Astrocyte of the spinal cord (primary cell): ENCODE measurements around the gene PKP4.

Experiments used
- DNase-seq: peaks from one replicate; pipeline ENCODE4 v3.0.0; 2011; ENCODE audit warnings: low read depth, low spot score
- H3K4me3 ChIP-seq: 2 replicates; pipeline ENCODE4 v1.5.1; 2011; ENCODE audit warnings: low read depth, mild to moderate bottlenecking, low read length, moderate library complexity
- in situ Hi-C: cut with HindIII; loops from 2 replicates; pipeline ENCODE4 v1.10.0; 2017; ENCODE audit warnings: low sequenced_read_pairs
- TF ChIP-seq, protein P1 (sequence below): IDR thresholded peaks from 2 replicates; pipeline ENCODE4 v1.5.1; 2012; ENCODE audit warnings: low read depth, mild to moderate bottlenecking, low read length, inconsistent platforms

PKP4 gene

DNA sequence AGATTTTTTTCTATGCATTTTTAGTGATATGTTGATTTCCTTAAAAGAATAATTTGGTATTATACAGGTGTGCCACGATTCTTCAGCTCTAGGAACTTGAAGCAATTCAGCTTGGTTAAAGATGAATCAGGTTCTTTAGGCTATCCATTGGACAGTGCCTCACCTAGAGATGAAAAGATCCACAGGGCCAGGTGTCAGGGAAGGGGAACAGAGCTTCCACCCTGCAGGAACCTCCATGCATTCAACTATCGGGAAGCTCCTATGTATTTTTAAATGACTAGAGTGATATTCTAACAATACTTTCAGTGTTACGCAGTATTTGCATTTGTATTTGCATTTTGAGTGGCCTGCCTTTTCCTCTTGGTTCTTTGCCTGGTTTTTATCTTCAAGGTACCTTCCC, 40.2 kb downstream of the PKP4 start:
- TF ChIP-seq, protein P1, sequence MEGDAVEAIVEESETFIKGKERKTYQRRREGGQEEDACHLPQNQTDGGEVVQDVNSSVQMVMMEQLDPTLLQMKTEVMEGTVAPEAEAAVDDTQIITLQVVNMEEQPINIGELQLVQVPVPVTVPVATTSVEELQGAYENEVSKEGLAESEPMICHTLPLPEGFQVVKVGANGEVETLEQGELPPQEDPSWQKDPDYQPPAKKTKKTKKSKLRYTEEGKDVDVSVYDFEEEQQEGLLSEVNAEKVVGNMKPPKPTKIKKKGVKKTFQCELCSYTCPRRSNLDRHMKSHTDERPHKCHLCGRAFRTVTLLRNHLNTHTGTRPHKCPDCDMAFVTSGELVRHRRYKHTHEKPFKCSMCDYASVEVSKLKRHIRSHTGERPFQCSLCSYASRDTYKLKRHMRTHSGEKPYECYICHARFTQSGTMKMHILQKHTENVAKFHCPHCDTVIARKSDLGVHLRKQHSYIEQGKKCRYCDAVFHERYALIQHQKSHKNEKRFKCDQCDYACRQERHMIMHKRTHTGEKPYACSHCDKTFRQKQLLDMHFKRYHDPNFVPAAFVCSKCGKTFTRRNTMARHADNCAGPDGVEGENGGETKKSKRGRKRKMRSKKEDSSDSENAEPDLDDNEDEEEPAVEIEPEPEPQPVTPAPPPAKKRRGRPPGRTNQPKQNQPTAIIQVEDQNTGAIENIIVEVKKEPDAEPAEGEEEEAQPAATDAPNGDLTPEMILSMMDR, result no peak
- H3K4me3 ChIP-seq, result no peak overlapping the region
- in situ Hi-C loops, result no loop called here
- DNase-seq, result no peak

DNA sequence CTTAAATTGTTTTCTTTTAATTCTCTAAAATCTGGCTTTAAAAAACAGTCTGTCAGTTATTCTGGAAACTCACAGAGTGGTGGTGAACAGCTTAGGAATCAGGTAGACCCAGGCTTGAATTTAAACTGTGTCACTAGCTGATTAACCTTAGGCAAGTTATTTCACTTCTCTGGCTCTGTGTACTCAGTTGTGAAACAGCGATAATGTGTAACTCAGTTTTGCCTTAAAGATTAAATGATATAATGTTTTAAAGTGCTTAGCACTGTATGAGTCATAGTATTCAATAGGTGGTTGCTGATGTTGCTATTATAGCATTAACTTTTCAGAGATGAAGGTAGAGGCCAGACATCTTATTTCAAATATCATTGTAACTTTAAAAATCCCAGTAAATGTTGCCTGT, 40.7 kb downstream of the PKP4 start:
- in situ Hi-C loops, result no loop called here
- no peak overlapping the region for H3K4me3 ChIP-seq
- TF ChIP-seq, protein P1, result no peak
- DNase-seq, result peak; percentile 26

DNA sequence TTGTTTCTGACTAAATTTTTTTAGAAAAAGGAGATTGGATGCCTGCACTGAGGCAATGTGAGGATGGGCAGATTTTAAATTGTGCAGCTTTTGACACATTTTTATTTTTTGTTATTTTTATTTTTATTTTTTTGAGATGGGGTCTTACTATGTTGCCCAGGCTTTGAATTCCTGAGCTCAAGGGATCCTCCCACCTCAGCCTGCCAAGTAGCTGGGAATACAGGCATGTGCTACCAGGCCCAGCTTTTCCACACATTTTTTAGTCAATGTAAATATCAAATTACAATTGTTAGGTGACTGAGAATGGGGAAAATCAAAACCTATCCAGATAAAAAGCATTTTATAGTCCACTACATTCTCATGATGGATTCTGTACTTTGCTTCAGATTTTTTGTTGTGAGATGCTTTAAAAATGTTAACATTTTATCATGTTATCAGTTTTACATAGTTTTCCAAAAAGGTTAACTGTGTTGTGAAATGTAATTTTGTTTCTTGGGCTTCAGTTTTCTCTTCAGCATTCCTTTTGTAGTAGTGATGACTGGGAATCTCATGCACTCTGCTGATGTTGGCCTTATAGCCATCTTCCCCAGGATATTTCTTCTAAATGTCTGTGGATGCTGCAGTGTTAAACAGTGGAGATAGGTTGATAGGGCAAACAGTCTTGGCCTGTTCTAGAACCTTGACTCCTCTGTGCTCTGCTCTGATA, 41.4 kb downstream of the PKP4 start:
- H3K4me3 ChIP-seq, result no peak overlapping the region
- no peak for DNase-seq
- TF ChIP-seq, protein P1, result no peak
- in situ Hi-C loops, result no loop called here

DNA sequence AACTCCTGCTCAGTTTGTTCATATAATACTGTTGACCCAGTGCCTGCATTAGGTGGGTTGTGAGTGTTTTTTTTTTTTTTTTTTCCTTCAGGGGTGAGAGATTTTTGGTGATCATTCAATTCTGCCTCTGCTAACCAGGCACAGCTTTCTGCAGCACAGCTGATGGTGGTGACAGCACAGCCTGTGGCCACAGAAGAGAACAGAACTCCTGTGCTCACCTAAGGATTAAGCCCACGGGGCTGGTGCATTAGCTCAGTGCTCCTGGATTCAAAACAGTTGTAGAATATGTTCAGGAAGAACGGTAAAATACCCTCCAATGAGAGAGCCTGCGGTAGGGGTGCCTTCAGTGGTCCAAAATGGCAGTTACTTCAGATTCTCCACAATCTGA, 42.0 kb downstream of the PKP4 start:
- in situ Hi-C loops, result no loop called here
- H3K4me3 ChIP-seq, result no peak overlapping the region
- no peak for DNase-seq
- TF ChIP-seq, protein P1, result no peak

DNA sequence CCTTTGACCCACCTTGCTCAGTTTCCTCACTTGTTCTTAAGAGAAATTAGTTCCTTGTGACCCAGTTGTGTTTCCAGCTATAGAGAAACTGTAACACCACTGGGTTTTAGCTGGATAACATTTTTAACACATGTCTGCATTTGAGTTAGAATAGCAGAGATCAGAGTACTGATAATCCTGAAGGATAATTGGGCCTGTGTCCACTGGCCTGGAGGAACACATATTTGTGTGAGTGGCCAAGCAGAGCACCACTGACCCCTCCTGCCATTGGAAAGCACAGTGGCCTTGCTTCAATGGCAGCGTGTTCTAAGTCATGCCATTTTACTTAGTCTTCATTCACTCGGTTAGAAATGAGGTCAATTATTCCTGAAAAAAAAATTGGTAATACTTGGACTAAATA, 42.6 kb downstream of the PKP4 start:
- in situ Hi-C loops, result no loop called here
- no peak overlapping the region for H3K4me3 ChIP-seq
- DNase-seq, result no peak
- TF ChIP-seq, protein P1, result no peak

DNA sequence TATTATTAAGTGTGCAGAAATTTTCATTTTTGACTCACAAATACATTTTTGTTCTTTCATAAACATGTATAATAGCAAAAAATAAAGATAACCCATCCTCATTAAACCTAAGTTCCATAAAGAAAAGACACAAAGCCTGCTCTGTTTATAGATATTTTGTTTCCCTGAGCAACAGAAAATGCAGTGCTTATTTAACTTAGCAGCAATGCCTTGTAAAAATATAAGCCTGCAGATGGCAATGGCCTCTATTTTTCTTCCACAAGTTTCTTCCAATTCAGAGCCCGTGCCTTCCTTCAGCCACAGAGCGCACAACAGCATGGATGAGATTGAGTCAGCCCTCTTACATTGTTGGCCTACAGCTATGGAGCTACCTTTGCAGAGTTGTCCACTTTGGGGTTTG, 43.6 kb downstream of the PKP4 start:
- TF ChIP-seq, protein P1, result no peak
- in situ Hi-C loops, result no loop called here
- H3K4me3 ChIP-seq, result no peak overlapping the region
- DNase-seq, result peak; percentile 19

DNA sequence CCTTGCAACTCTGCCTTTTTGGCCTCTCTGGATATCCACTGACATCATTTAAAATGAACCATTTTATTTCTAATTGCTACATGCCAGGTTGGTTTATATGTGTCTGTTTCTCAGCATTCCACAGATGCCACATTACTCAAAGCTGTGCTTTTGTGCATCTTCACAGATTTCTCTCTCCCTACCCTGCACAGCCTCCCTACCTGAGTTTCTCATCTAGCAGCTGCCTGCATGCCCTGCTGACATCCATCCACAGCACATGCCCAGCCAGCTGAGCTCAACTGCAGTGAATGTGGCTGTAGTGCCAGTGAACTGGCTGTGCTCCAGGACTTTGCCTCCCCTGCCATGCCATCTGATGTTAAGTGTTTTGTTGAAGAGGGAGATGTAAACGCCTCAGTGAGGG, 44.5 kb downstream of the PKP4 start:
- no peak for DNase-seq
- in situ Hi-C loops, result no loop called here
- TF ChIP-seq, protein P1, result no peak

More for the DNA sequence above, 44.5 kb downstream of the PKP4 start:
- H3K4me3 ChIP-seq, result no peak overlapping the region
